H9 (cell line): ENCODE results near the gene DMBT1. TPM values are rescaled to one million over a fixed set of nuclear protein-coding genes. Genes with fewer than 3 reads are reported as not detected.

Source experiments
- DNase-seq: peaks from one replicate; pipeline ENCODE4 v3.0.0-alpha.2; 2017
- H2AFZ ChIP-seq: one replicate; pipeline ENCODE4 v1.6.1; 2013; ENCODE audit warnings: mild to moderate bottlenecking, low read length, control low read depth, moderate library complexity
- H2AK5ac ChIP-seq: 2 replicates; pipeline ENCODE4 v1.6.1; 2013; ENCODE audit warnings: low read length, control low read depth, mixed read lengths; ENCODE audit not compliant: insufficient read length
- H2BK120ac ChIP-seq: one replicate; pipeline ENCODE4 v1.6.1; 2013; ENCODE audit warnings: low read depth, mild to moderate bottlenecking, low read length, control low read depth, inconsistent platforms; ENCODE audit not compliant: poor library complexity, severe bottlenecking
- H2BK12ac ChIP-seq: 2 replicates; pipeline ENCODE4 v1.6.1; 2013; ENCODE audit warnings: low read length, control low read depth, mixed read lengths, low read depth; ENCODE audit not compliant: insufficient read length
- H2BK15ac ChIP-seq: 2 replicates; pipeline ENCODE4 v1.6.1; 2013; ENCODE audit warnings: low read depth, low read length, control low read depth
- H2BK20ac ChIP-seq: one replicate; pipeline ENCODE4 v1.6.1; 2013; ENCODE audit warnings: low read depth, mild to moderate bottlenecking, low read length, control low read depth, inconsistent platforms; ENCODE audit not compliant: poor library complexity, severe bottlenecking
- H2BK5ac ChIP-seq: 2 replicates; pipeline ENCODE4 v1.6.1; 2013; ENCODE audit warnings: low read length, control low read depth, mixed read lengths; ENCODE audit not compliant: insufficient read length
- H3K14ac ChIP-seq: 2 replicates; pipeline ENCODE4 v1.6.1; 2013; ENCODE audit warnings: low read length, control low read depth; ENCODE audit not compliant: insufficient read depth
- H3K18ac ChIP-seq: 2 replicates; pipeline ENCODE4 v1.6.1; 2013; ENCODE audit warnings: low read depth, mild to moderate bottlenecking, mixed read lengths, low read length, control low read depth; ENCODE audit not compliant: insufficient read length
- H3K23ac ChIP-seq: 2 replicates; pipeline ENCODE4 v1.6.1; 2013; ENCODE audit warnings: low read length, control low read depth, mixed read lengths, low read depth; ENCODE audit not compliant: insufficient read length
- H3K23me2 ChIP-seq: 2 replicates; pipeline ENCODE4 v1.6.1; 2013; ENCODE audit warnings: low read depth, mild to moderate bottlenecking, mixed read lengths, low read length, control low read depth; ENCODE audit not compliant: insufficient read length, poor library complexity, severe bottlenecking
- H3K27ac ChIP-seq: 2 replicates; pipeline ENCODE4 v1.5.1; 2013; ENCODE audit warnings: low read length, control low read depth, mixed read lengths, low read depth; ENCODE audit not compliant: insufficient read length
- H3K27me3 ChIP-seq: 2 replicates; pipeline ENCODE4 v1.6.1; 2013; ENCODE audit warnings: low read length, control low read depth, inconsistent platforms; ENCODE audit not compliant: insufficient read depth
- H3K4ac ChIP-seq: 2 replicates; pipeline ENCODE4 v1.6.1; 2013; ENCODE audit warnings: low read depth, mild to moderate bottlenecking, control low read depth, inconsistent platforms, low read length, moderate library complexity
- H3K4me1 ChIP-seq: 2 replicates; pipeline ENCODE4 v1.6.1; 2013; ENCODE audit warnings: low read length, control low read depth, inconsistent platforms; ENCODE audit not compliant: insufficient read depth
- H3K4me2 ChIP-seq: 2 replicates; pipeline ENCODE4 v1.6.1; 2013; ENCODE audit warnings: low read length, control low read depth, mixed read lengths; ENCODE audit not compliant: insufficient read length, insufficient read depth
- H3K56ac ChIP-seq: 2 replicates; pipeline ENCODE4 v1.6.1; 2013; ENCODE audit warnings: low read depth, mild to moderate bottlenecking, mixed read lengths, low read length, control low read depth; ENCODE audit not compliant: insufficient read length
- H3K79me1 ChIP-seq: 2 replicates; pipeline ENCODE4 v1.6.1; 2013; ENCODE audit warnings: low read depth, mild to moderate bottlenecking, moderate library complexity, low read length, control low read depth, inconsistent platforms; ENCODE audit not compliant: insufficient read depth, poor library complexity, severe bottlenecking
- H3K79me2 ChIP-seq: 2 replicates; pipeline ENCODE4 v1.6.1; 2013; ENCODE audit warnings: low read length, control low read depth, inconsistent platforms; ENCODE audit not compliant: insufficient read depth
- H3K9ac ChIP-seq: 2 replicates; pipeline ENCODE4 v1.6.1; 2013; ENCODE audit warnings: low read length, control low read depth, mixed read lengths; ENCODE audit not compliant: insufficient read length; ENCODE audit errors: extremely low read depth
- H3K9me3 ChIP-seq: one replicate; pipeline ENCODE4 v1.6.1; 2013; ENCODE audit warnings: low read depth, low read length, inconsistent platforms; ENCODE audit not compliant: control insufficient read depth
- H3T11ph ChIP-seq: one replicate; pipeline ENCODE4 v1.6.1; 2013; ENCODE audit warnings: mild to moderate bottlenecking, low read length, control low read depth, inconsistent platforms
- H4K20me1 ChIP-seq: one replicate; pipeline ENCODE4 v1.6.1; 2013; ENCODE audit not compliant: control insufficient read depth, insufficient read length, insufficient read depth
- H4K5ac ChIP-seq: 2 replicates; pipeline ENCODE4 v1.6.1; 2013; ENCODE audit warnings: low read depth, mild to moderate bottlenecking, mixed read lengths, low read length, control low read depth; ENCODE audit not compliant: insufficient read length
- H4K8ac ChIP-seq: replicated peaks from 2 replicates; pipeline ENCODE4 v1.6.1; 2013; ENCODE audit warnings: low read length, control low read depth, mixed read lengths, low read depth; ENCODE audit not compliant: insufficient read length
- H4K91ac ChIP-seq: 2 replicates; pipeline ENCODE4 v1.6.1; 2013; ENCODE audit warnings: low read depth, mild to moderate bottlenecking, moderate library complexity, mixed read lengths, low read length, control low read depth; ENCODE audit not compliant: insufficient read length
- H3K27ac Mint-ChIP-seq, 3 experiments: 2 replicates in 2 of 3; 3 replicates in 1 of 3; pipeline ENCODE4 v1.8.0; 2020 to 2021; ENCODE audit warnings: mixed read lengths in 3 of 3, mild to moderate bottlenecking in 1 of 3, moderate library complexity in 1 of 3
- H3K27me3 Mint-ChIP-seq: 2 replicates; pipeline ENCODE4 v1.8.0; 2021; ENCODE audit warnings: low read depth, mild to moderate bottlenecking, moderate library complexity, mixed read lengths
- H3K36me3 Mint-ChIP-seq, 3 experiments: 2 replicates in 2 of 3; 3 replicates in 1 of 3; pipeline ENCODE4 v1.8.0; 2020 to 2021; ENCODE audit warnings: low read depth in 3 of 3, mixed read lengths in 3 of 3; ENCODE audit not compliant: insufficient read depth in 1 of 3
- H3K4me1 Mint-ChIP-seq, 2 experiments: 2 replicates each; pipeline ENCODE4 v1.8.0; 2020; ENCODE audit warnings: mixed read lengths in 2 of 2
- H3K4me3 Mint-ChIP-seq, 2 experiments: 2 replicates in 1 of 2; 3 replicates in 1 of 2; pipeline ENCODE4 v1.8.0; 2020 to 2021; ENCODE audit warnings: mild to moderate bottlenecking in 2 of 2, mixed read lengths in 2 of 2, moderate library complexity in 1 of 2
- H3K9me3 Mint-ChIP-seq, 2 experiments: 2 replicates in 1 of 2; 3 replicates in 1 of 2; pipeline ENCODE4 v1.8.0; 2020; ENCODE audit warnings: mild to moderate bottlenecking in 2 of 2, mixed read lengths in 2 of 2, moderate library complexity in 1 of 2
- CTCF ChIP-seq: fragments of 200-600 bp; sonication (generic); conservative IDR thresholded peaks from 3 replicates; pipeline ENCODE4 v1.8.0; 2021; ENCODE audit warnings: antibody characterized with exemption, mild to moderate bottlenecking
- WGBS: extraction: QIAGEN DNeasy Blood & Tissue Kit; methylation state at CpG from one replicate; pipeline ENCODE4 v1.1.7; 2013; ENCODE audit warnings: missing lambda C conversion rate, low lambda C conversion rate, mixed read lengths; ENCODE audit not compliant: insufficient read length; ENCODE audit errors: extremely low coverage; 5-methylcytosine and 5-hydroxymethylcytosine counted together
- total RNA-seq: library from RNA; stranded (reverse); gene quantifications from 2 replicates; pipeline ENCODE4 v1.2.1, GENCODE V29; 2021

The DMBT1 gene
- total RNA-seq, 1 experiment from 2014 or later, result 0.04 TPM

GRCh38 chr10:122671355-122671754 lies 110.8 kb downstream of the DMBT1 start:
- no peak overlapping the region for H2BK20ac ChIP-seq
- H4K91ac ChIP-seq, result no peak overlapping the region
- H3K23ac ChIP-seq, result no peak overlapping the region
- no peak overlapping the region for H3K18ac ChIP-seq
- no peaks in the 10 kb centered on the region for H3K79me1 ChIP-seq
- Mint-ChIP-seq H3K36me3 (no peaks in the 10 kb centered on the region), H3K27me3 (no peaks in the 10 kb centered on the region), H3K9me3 (no peaks in the 10 kb centered on the region; a peak in 1 of 5 replicates), H3K27ac (no peak overlapping the region), H3K4me3 (no peak overlapping the region), H3K4me1 (peaks cover 8 to 15% of the 10 kb centered on the region in 2 experiments; a peak in 3 of 4 replicates)
- H2BK12ac ChIP-seq, result no peak overlapping the region
- no peak for TF ChIP-seq CTCF
- H3K14ac ChIP-seq, result no peak overlapping the region
- no peak overlapping the region for H2BK120ac ChIP-seq
- no peak for DNase-seq
- H3T11ph ChIP-seq, result no peak overlapping the region
- H3K56ac ChIP-seq, result no peak overlapping the region
- peaks cover 3% of the 10 kb centered on the region; the same call in 1 of the 2 replicates for H3K4me1 ChIP-seq
- no peaks in the 10 kb centered on the region for H3K27me3 ChIP-seq
- no peak overlapping the region for H3K9ac ChIP-seq
- no peak overlapping the region for H4K8ac ChIP-seq
- H2AFZ ChIP-seq, result no peak overlapping the region
- WGBS, result no CpG with 5 or more reads among the region's 3 CpGs
- H2AK5ac ChIP-seq, result no peak overlapping the region
- H4K5ac ChIP-seq, result no peak overlapping the region
- no peak overlapping the region for H2BK5ac ChIP-seq
- no peaks in the 10 kb centered on the region for H4K20me1 ChIP-seq
- no peaks in the 10 kb centered on the region for H3K23me2 ChIP-seq
- H3K27ac ChIP-seq, result no peak overlapping the region
- no peak overlapping the region for H3K4me2 ChIP-seq
- H3K9me3 ChIP-seq, result no peaks in the 10 kb centered on the region
- no peaks in the 10 kb centered on the region for H3K79me2 ChIP-seq
- no peak overlapping the region for H3K4ac ChIP-seq
- no peak overlapping the region for H2BK15ac ChIP-seq
